Astrocyte of the cerebellum (primary cell): ENCODE data around the gene CDH20.

Source experiments
- DNase-seq: peaks from one replicate; pipeline ENCODE4 v3.0.0-alpha.2; 2011; ENCODE audit warnings: low read depth
- H3K4me3 ChIP-seq: 2 replicates; pipeline ENCODE4 v1.5.1; 2011; ENCODE audit warnings: mild to moderate bottlenecking, low read depth, low read length, moderate library complexity
- CTCF ChIP-seq: IDR thresholded peaks from 2 replicates; pipeline ENCODE4 v1.5.1; 2012; ENCODE audit warnings: low read length, low read depth, moderate library complexity, mild to moderate bottlenecking; ENCODE audit errors: missing control alignments
- in situ Hi-C: cut with HindIII; loops from 2 replicates; pipeline ENCODE4 v1.10.0; 2017; ENCODE audit warnings: low sequenced_read_pairs

Gene CDH20

GRCh38 chr18:61466736-61467135, 133.5 kb downstream of the CDH20 start:
- DNase-seq = no peak
- no peak for TF ChIP-seq CTCF
- in situ Hi-C loops = no loop called here
- no peak overlapping the region for H3K4me3 ChIP-seq

- in situ Hi-C loops = no loop called here
- no peak for DNase-seq
- H3K4me3 ChIP-seq = no peak overlapping the region
- TF ChIP-seq CTCF = no peak
These were observed 136.9 kb downstream of the CDH20 start for GRCh38 chr18:61470031-61470674.

GRCh38 chr18:61471541-61471940, 138.3 kb downstream of the CDH20 start:
- DNase-seq = no peak
- in situ Hi-C loops = no loop called here
- no peak for TF ChIP-seq CTCF
- H3K4me3 ChIP-seq = no peak overlapping the region

GRCh38 chr18:61471942-61472341, 138.7 kb downstream of the CDH20 start:
- in situ Hi-C loops = no loop called here
- no peak for TF ChIP-seq CTCF
- no peak for DNase-seq
- H3K4me3 ChIP-seq = no peak overlapping the region

- no peak overlapping the region for H3K4me3 ChIP-seq
- TF ChIP-seq CTCF = no peak
- in situ Hi-C loops = no loop called here
- peak; percentile 23 for DNase-seq
These were observed 141.1 kb downstream of the CDH20 start for GRCh38 chr18:61474341-61474740.

GRCh38 chr18:61474918-61475317, 141.7 kb downstream of the CDH20 start:
- TF ChIP-seq CTCF = no peak
- H3K4me3 ChIP-seq = no peak overlapping the region
- in situ Hi-C loops = no loop called here
- no peak for DNase-seq

GRCh38 chr18:61475931-61476330, 142.7 kb downstream of the CDH20 start:
- TF ChIP-seq CTCF = no peak
- no peak overlapping the region for H3K4me3 ChIP-seq
- no peak for DNase-seq
- in situ Hi-C loops = no loop called here
